Measurements from ENCODE around the gene RPL31. TPM values are rescaled to one million over a fixed set of nuclear protein-coding genes. Genes with fewer than 3 reads are reported as not detected.

The RPL31 gene
- total and polyA plus RNA-seq, 9 of the 15 experiments (the other 6 are each of a cell fraction or from before 2014, with no cell fraction given) = 1,176 to 6,037 (median 2,997) TPM

DNA sequence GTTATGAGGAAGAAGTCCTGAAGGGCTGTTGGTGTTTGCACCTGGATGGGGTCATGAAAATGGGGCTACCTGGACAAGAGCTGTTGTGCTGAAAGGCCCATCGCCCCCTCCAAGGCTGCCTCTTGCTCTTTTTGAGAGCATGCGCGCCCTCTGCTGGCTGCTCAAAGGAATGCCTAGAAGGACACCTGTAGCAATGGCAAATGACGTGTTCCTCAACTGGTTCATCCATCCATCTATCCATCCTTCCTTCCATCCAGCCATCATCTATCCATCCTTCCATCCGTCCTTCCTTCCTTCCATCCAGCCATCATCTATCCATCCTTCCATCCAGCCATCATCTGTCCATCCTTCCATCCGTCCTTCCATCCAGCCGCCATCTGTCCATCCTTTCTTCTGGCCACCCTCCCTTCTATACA lies 17.2 kb upstream of the RPL31 start (continued):
- TF ChIP-seq RREB1 (CRISPR knock-in tag; IDR thresholded peaks at IDR 0.05) (no peak), ZNF408 (CRISPR knock-in tag; IDR thresholded peaks at IDR 0.05; ENCODE audit: low read depth) (no peak), SMC3 (conservative IDR thresholded peaks at IDR 0.05; ENCODE audit: insufficient read depth, low read depth, low read length) (peak; percentile 96), ZNF431 (CRISPR knock-in tag; IDR thresholded peaks at IDR 0.05) (no peak), ERF (CRISPR knock-in tag; IDR thresholded peaks at IDR 0.05) (no peak), HINFP (tag; conservative IDR thresholded peaks at IDR 0.05; ENCODE audit: low read depth) (no peak), NFIC (IDR thresholded peaks at IDR 0.05) (no peak), CEBPZ (IDR thresholded peaks at IDR 0.05; ENCODE audit: borderline replicate concordance, low read depth, low read length) (no peak), MEF2D (tag; conservative IDR thresholded peaks at IDR 0.05; ENCODE audit: low read depth) (no peak), NCOR1 (IDR thresholded peaks at IDR 0.05) (no peak), HDAC1 (IDR thresholded peaks at IDR 0.05) (peak in 1 of 2 experiments; percentile 57; a peak in 1 of 4 replicates), FOXM1 (IDR thresholded peaks at IDR 0.05; ENCODE audit: low read depth) (no peak), FOXM1 (CRISPR knock-in tag; IDR thresholded peaks at IDR 0.05; ENCODE audit: low read depth) (no peak)
- TF ChIP-seq, protein P1, sequence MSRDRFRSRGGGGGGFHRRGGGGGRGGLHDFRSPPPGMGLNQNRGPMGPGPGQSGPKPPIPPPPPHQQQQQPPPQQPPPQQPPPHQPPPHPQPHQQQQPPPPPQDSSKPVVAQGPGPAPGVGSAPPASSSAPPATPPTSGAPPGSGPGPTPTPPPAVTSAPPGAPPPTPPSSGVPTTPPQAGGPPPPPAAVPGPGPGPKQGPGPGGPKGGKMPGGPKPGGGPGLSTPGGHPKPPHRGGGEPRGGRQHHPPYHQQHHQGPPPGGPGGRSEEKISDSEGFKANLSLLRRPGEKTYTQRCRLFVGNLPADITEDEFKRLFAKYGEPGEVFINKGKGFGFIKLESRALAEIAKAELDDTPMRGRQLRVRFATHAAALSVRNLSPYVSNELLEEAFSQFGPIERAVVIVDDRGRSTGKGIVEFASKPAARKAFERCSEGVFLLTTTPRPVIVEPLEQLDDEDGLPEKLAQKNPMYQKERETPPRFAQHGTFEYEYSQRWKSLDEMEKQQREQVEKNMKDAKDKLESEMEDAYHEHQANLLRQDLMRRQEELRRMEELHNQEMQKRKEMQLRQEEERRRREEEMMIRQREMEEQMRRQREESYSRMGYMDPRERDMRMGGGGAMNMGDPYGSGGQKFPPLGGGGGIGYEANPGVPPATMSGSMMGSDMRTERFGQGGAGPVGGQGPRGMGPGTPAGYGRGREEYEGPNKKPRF (IDR thresholded peaks at IDR 0.05; ENCODE audit: low read depth, low read length) = no peak
